ENCODE measurements around the gene CADM3.
A peak's percentile ranks its signal among the peaks of the same experiment; 100 is the strongest.

CADM3 gene, protein sequence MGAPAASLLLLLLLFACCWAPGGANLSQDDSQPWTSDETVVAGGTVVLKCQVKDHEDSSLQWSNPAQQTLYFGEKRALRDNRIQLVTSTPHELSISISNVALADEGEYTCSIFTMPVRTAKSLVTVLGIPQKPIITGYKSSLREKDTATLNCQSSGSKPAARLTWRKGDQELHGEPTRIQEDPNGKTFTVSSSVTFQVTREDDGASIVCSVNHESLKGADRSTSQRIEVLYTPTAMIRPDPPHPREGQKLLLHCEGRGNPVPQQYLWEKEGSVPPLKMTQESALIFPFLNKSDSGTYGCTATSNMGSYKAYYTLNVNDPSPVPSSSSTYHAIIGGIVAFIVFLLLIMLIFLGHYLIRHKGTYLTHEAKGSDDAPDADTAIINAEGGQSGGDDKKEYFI

DNA sequence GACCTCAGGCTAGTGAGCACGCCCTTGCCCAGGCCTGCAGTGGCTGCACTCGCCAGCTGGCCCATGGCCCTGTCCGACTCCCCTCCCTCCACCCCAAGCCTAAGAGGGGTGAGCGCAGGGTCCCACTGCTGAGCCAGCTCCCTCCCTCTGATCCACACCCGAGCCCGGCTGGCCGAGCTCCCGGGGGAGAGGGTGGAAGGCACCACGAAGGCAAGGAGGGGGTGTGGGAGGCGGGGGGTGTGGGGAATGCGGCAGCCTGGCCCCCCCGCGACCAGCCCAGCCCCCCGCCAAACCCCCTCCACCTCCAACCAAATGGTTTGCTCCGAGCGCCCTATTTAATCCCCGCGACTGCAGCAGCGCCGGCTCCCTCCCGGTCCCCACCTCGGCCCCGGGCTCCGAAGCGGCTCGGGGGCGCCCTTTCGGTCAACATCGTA, at the start of gene CADM3:
Gene CADM3, plus strand, starts transcription at position 362 of the 434 bp plus-strand sequence. CDS start 151 bp downstream, outside the sequence.
- DNase-seq: peak; percentile 74

DNA sequence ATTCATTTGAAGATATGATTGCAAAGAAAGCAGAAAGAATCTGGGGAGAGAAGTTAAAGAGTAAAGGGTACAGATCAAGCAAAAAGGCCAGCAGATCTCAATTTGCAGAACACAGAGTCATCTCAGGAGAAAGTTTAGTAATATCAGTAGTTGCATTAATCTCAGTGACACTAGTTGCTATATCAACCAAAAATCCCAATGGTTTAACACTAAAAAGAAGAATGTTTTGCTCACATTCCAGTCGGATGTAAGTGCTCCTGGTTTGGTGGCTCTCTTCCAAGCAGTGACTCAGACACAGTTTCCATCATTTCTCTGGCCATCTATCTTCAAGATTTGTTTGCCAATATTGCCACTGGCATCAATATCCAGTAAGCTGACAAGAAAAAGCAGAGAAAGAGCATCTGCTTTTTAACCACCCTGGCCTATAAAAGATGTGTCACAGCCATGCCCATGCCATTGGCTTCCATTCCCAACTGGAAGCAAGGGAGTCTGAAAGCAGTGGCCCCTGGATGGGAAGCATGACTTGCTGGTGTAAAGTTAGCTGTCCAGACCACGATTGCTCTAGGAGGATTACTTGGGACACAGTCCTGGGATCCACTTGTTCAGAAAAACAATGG, 49.3 kb upstream of the CADM3 start:
- no peak for DNase-seq

DNA sequence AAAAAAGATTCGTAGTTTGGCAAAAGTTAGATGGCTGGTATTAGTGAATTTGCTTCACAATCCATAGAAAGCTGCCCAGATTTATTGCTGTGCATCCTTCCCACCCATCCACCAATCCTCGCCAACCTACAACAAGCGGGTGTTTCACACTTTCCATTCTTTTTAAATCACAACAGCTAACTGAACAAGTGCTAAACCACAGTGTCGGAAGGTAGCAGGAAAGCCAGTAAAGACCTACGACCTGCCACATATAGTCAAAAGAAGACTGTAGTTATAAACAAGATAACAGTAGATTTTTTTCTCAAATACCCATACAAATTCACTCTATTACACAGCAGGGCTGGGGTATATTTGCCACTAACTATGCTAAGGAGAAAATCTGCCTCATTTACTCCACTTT, 47.8 kb upstream of the CADM3 start:
- DNase-seq: no peak

DNA sequence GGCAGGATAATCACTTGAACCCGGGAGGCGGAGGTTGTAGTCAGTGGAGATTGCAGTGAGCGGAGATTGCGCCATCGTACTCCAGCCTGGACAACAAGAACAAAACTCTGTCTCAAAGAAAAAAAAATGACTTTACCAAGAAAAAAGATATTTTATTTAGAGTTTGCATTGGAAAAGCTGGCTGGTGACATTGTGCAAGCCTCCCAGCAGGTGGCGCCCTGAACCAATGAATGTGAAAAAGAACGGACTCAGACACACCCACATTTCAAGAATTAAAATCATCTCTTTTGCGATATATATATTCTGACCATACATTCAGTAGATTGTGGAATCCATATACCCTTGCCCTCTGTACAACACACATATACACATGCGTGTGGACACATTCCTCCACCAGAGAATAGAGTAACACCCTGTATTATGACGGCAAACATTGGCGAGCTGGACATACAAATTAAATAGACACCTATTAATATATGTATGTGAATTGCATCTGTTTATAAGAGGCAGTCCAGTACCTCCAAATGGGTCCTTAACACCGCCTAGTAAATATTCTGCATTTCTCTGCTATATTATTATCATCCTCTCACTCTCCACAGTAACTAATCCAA, 39.0 kb upstream of the CADM3 start:
- peak; percentile 49 for DNase-seq

DNA sequence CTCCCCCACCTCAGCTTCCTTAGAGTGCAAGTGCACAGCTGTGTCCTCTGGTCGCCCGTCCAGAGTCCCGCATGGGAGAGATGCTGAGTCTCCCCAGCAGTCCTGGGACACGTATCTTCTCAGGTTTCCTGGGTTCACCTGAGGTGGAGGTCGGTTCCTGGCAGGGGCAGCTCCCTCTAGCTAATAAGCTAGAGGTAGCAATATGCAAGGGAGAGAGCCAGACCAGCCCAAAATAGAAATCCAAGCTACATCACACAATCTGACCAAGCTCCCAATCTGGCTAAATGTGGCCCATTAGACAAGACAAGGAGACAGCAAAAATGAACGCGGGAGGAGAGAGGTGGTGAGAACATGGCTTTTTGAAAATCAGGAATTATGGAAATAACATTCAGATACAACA, 30.9 kb upstream of the CADM3 start:
- DNase-seq: no peak

DNA sequence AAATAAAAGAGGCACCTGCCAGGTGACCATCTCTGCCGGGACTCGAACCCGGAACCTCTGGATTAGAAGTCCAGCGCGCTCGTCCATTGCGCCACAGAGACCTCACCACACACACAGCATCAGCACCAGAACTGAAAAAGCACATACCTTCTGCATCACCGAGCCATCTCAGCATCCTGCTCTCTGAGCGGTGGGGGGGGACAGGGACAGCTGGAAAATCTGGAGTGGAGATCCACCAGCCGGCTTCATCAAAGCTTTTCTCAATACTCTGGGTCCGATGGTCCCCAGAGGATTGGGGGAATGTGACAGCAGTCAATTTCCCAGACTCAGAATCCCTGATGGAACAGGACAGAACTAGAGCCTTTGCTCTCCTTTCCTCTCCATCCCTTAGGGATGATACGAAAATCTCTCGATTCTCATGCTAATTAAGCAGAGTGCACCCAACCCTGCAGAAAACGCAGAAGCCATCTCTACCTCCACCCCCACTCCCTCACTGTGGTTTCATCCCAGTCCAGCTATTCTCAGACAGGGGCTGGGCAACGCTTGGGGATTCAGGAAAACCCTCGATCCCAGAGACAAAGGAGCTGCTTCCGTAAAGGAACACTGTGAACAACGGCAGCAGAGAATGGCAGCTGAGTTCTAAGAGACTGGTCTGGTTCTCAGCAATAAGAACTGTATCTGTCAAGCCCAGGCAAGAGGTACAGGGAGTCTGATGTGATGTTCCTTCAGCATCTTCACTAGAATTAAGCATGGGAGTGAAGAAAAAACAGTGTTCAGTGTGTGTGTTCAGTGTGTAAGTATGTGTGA, 29.6 kb upstream of the CADM3 start:
- no peak for DNase-seq

DNA sequence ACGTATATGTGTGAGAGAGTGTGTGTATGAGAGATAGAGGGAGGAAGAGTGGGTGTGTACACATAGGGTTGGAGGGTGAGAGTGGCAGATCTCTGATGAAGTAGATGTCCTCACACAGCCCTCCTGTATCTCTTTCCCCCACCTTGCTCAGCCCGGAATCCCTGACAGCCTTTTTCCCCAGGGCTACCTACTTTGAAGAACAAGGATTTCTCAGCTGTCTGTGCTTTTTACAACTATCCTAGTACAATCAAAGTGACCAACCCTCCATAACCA, 29.1 kb upstream of the CADM3 start:
- no peak for DNase-seq

DNA sequence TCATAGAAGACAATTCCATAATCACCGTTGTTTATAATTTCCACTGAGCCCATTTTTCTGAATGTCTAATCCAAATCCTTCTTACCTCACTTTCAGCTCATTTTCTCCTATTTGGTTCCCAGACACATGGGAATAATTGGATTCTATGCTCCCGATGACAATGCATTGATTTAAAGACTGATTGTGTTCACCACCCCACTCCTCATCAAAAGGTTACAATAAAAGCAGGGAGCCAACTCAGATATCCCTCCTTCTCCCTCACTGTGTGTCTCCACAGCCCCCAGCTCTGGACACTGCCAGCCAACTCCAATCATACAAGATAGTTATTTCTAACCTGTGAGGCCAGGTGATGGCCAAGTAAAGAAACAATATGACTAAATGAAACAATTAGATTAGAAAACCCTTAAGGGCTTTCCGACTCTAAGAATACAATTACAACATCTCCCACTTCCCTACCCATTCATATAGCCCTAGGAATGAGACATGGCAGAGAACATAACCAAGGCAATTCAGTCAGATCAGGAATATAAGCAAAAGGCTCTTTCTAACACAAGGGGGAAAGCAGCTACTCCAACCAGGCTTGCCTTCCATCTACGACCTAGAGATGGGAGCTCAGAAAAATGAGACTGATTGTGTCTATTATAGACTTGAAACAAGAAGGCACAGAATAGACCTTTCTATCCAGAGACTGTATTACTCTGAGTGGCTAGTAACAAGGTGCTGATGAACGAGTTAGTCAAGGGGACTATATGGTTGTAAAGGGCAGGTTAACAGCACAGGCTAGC, 28.5 kb upstream of the CADM3 start:
- no peak for DNase-seq

DNA sequence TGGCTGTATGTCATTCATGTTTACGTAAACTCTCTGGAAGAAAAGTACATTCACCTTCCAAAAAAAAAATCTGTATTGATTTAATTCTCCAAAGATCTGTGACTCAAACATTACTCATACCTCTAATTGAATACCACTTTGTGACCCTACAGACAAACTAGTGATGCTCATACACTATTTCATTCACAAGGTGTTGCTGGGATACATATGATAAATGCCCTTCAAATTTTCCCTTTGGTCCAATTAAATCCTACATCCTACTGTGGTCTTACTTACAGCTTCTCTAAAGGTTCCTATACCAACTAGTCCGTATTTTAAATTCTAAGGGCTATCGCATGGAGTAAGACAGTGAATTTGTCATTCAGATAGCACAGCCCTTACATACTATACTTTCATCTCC, 26.8 kb upstream of the CADM3 start:
- DNase-seq: no peak

DNA sequence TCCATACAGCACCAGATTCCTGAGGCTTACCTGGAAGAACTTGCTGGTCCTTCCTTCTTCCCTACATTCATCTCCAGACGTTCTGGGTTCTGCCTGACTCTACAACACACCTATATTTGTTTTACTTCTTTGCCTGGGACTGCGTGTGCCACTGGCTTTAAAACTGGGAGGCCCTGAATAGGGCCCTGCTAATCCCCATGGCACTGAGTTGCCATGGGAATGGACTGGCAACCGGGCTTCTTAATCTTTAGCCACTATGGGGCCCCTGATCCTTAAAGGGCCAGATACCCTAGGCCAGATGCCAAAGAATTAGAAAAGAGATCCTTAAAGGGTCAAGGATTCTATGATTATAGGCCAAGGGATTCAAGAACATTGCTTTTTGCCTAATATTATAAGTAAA, 24.4 kb upstream of the CADM3 start:
- DNase-seq: no peak

DNA sequence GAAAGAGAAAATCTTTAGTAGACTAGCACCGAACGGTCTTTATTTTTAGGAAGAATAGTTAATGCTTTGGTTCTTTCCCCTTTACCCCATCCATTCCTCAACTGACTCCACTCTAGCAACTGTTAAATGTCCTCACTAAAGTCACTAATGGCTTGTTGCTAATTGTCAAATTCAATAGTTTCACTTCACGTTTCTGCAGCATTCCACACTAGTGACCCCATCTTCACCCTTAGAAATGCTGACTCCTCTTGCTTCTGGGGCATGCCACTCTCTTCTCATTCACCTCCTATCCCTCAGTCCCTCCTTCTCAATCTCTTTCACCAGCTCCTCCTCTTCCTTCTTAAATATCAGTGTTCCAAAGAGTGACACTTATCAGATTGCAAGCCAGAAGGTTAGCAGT, 19.4 kb upstream of the CADM3 start:
- no peak for DNase-seq

DNA sequence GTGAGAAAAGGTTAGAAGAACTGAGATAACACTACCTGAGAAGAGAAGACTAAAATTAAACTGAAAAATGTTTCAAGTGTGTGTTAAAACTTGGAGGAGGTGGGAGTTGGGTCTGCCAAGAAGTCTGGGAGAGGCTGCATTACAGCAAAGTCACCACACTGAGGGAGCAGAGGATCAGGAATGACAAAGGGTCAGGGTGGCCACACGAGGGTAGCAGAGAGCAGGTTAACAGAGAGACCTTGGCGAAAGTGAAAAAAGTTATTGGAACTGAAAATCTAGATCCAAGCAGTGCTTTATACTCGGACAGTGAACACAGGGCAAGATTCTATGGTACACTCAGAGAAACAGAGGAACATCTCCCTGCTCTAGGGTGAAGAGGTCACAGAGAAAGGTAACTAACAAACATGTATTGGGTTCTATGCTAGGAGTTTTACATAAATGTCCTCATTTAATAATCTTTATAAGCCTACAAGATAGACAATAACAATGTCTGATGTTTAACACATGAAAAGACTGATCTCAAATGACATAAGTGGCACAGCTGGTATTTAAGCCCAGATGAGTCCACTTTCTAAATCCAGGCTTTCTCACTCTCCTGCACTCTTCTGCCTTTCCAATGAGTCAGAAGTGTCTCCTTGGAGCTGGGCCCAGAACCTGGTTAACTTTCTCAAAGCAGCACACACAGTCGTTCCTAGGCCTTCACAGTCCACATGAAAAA, 10.3 kb upstream of the CADM3 start:
- DNase-seq: peak; percentile 85

DNA sequence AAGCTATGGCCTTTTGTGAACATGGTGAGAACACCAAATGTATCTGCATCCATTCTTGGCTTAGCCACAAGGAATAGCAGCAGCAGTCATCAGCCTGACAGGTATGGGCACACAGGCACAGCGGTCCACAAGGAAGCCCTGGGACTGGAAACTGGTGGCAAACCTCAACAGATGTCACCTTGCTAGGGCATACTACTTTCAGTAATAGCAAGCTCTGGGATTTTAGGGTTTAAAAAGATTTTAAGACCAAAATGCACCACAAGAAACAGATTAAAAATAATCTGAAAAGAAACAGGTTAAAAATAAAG, 9.7 kb upstream of the CADM3 start:
- no peak for DNase-seq

DNA sequence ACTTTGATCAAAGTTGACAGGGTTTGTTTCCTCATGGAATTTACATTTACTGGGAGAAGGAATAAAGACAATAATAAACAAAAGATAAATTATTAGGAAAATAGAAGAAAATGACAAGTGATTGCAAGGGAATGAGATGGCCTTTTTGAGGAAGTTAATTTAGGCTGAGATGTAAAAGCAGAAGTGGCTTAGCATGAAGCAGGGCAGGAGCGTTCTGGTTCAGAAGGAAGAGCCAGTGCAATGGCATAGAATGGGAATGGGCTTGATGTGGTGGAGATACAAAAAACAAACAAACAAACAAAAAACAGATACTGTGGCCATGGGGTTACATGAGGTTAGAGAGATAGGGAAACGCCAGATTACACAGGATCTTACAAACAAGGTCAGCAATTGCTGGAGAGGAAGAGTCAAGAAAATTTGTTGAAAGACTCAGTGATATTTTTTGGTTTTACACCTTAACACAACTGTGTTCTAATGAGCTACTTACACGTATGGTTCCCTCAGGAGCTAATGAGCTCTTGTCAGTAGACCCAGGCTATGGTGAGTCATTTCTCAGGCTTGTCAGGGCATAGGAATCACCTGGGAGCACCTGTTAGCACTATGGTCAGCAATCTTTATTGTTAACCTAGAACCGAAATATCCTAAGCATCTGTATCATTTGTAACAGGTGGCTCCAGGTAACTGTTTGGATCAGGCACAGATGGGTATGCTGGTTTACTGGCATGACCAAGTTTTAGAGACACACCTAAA, 8.7 kb upstream of the CADM3 start:
- no peak for DNase-seq

DNA sequence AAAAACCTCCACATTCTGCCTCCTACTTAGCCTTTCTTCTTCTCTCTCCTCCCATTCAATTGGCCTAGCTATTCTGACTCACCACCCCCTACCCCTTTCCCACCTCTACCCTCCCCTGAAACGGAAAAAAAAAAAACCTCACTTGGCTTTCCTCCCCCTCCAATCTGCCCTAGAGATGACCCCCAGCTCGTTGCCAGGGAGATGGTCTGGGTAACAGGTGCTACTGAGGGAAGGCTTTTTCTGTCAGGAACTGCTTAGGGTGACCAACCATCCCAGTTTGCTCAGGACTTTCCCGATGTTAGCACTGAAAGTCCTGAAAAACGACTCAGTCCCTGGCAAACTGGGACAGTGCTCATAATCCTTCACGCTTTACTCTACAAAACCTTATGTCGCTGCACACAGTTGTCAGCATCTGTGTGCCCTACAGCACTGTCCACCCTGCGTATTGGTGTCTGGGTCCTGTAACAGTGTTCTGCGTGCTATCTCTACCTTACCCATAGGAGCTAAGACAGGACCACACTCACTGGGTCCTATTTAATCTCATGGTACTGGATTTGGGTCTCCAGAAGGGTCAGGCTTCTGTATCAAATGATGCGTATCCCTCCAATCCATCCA, 7.7 kb upstream of the CADM3 start:
- DNase-seq: peak; percentile 75

DNA sequence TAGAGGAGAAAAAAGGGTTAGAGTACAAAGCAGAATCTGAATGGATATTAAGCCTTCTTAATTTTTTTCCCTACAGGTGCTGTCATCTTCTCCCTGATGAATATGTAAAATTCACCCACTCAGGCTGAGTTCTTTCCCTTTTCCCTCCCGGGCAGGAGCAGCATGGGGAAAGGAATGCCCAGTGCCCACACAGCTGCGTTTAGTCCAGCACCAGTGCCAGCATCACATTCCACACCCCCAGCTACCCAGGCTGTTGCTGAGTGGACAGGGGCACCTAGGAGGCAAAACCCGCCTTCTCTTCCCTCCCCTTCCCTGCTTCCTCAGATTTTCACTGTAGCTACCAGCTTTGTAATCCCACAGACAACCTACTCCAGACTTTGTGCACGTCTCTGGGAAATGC, 3.4 kb upstream of the CADM3 start:
- no peak for DNase-seq

DNA sequence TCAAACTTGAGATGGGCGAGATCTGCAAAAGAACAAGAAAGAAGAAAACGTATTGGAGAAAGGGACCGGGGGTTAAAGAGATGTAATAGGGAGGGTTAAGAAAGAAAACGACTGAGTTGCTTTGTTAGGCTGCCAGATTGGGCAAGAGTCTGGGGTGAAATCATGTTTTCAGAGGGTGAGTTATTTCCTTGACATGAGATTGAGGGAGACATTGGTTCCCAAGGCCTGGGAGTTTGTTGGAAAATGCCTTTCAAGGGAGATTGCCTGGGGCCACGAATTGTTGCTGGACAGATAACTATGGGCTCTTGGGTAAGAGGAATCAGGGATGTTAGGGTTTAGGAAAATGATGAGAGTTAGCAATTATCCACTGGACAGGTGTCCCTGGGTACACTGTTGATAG, 776 bp upstream of the CADM3 start:
- no peak for DNase-seq

DNA sequence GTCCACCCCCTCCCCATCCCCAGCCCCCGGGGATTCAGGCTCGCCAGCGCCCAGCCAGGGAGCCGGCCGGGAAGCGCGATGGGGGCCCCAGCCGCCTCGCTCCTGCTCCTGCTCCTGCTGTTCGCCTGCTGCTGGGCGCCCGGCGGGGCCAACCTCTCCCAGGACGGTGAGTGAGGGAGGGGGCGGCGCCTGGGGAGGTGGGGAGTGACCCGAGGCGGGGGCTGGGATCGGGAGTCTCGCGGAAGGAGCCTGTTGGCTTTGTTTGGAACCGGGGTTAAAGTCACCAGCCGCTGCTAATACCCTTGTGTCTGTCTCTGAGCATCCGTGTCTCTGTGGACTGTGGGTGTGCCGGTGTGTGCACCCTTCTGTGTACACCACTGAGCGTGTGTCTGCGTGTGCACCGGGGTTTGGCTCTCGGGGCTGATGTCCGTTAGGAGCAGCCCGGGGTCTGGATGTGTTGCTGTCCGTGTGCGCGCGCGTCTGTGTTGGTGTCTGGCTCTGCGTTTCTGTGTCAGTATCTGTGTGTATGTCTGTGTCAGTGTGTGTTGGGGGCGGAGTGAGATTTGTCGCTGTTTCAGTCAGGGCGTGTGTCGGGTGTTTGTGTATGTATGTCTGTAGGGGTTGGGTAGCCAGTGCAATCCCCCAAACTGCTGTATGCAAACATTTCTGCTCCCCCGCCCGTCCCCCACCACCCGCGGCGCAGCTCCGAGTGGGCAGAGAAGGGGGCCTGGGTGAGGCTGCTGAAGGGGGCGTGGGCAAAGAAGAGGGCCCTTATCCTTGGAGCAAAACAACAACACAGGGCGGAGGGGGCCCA, 480 bp downstream of the CADM3 start:
- DNase-seq: peak; percentile 40

DNA sequence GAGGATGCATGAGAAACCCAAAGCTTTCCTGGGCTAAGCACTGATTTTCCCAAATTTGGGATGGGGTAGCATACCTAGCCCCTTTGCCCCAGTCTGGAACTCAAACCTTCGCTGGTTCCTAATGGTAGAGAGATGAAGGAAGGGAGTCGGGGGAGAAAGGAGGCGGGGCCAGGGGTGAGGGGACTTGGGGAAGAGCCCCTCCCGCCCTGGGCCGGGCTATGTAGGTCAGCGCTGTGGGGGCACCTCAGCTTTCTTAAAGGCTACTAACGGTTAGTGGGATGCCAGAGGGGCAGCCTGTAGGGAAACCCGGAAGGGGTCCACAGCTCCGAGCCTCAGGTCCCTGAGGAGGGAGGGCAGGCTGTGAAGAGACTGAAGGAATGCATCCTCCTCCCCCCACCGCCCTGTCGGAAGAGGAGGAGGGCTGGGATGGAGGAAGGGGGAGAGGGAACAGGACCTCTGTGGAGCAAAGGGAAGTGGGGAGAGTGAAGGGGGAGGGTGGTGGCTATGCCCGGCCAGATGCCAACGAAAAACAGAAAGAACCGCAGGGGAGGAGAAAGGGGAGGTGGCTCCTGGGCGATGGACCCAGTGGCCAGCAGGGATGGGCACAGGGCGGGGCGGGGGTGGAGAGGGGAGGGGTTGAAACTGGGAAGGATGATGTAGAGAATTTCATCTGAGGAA, 1.3 kb downstream of the CADM3 start:
- DNase-seq: no peak

DNA sequence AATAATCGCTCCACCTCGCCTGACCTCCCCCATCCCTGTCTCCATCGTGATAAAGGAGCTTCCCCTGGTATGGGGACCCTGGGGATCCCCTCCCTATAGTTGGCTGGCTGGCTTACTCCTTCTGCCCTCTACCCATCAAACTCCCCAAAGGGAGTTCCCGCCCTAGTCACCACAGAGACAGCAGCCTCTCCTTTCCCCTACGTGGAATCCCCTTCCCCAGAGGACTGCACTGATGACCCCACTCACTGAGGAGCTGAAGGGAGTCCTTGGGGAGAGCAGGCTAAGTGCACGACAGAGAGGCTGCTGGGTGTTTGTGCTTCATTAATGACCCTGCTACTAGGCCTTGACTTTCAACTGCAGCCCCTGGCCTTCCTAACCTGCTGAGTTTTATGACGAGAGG, 1.9 kb downstream of the CADM3 start:
- DNase-seq: no peak

All from NCI-H1092 treated with DMSO at 0.1 percent for 48 hours (cell line).